Measurements from ENCODE around the gene IFNL4.

IFNL4 gene

DNA sequence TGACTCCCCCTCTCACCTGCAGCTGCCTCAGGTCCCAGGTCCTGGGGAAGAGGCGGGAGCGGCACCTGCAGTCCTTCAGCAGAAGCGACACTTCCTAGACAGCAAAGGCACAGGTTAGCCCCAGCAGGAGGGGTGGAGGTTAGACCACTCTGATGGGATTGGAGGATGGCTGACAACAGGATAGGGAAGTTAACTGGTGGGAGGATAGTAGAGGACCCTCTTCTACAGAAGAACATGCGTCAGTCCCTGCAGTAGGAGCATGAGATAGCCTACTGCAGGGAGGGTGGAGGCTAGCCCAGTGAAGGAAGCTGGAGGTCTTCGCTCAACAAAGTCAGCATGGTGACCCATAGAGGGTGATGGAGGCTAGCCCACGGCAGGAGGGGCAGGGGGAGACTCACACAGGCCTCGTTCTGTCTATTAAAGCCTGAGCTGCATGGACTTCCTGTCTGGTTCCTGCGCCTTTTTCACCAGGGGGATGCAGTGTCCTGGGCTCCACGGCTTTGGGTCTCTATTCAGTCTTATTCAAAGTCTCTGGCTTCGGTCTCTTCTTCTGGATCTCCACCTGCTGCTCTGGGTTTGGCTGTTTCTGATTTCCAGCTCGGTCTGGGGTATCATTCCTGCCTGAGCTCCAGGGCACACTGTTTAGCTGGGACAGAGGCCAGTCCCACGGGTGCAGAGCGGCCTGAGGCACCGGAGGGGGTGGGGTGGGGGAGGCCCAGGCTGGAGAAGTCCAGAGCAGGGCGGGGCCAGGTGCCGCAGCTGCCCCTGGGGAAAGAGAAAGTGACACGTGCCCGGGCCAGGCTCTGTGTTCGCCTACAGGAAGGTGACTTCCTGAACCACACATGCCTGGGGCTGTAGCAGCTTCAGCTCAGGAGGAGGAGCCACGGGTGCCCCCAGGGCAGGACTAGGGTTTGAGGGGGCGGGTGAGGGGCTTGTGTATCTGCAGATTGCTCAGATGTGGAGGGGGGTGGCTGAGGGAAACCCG is 11.2 kb downstream of the IFNL4 start:
- DNase-seq = no peak
- H3K27ac ChIP-seq = no peak overlapping the region
- TF ChIP-seq, protein P1, sequence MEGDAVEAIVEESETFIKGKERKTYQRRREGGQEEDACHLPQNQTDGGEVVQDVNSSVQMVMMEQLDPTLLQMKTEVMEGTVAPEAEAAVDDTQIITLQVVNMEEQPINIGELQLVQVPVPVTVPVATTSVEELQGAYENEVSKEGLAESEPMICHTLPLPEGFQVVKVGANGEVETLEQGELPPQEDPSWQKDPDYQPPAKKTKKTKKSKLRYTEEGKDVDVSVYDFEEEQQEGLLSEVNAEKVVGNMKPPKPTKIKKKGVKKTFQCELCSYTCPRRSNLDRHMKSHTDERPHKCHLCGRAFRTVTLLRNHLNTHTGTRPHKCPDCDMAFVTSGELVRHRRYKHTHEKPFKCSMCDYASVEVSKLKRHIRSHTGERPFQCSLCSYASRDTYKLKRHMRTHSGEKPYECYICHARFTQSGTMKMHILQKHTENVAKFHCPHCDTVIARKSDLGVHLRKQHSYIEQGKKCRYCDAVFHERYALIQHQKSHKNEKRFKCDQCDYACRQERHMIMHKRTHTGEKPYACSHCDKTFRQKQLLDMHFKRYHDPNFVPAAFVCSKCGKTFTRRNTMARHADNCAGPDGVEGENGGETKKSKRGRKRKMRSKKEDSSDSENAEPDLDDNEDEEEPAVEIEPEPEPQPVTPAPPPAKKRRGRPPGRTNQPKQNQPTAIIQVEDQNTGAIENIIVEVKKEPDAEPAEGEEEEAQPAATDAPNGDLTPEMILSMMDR (IDR thresholded peaks at IDR 0.05; ENCODE audit: low read depth, low read length, missing control alignments) = no peak
- no peak overlapping the region for H3K4me3 ChIP-seq (ENCODE audit: low read depth, low read length)
- no peaks in the 10 kb centered on the region for H3K36me3 ChIP-seq (replicated peaks)
- in situ Hi-C loops (cut with HindIII; ENCODE audit: low pct_ligation_motif_present, low sequenced_read_pairs) = no loop called here
- H3K27me3 ChIP-seq (replicated peaks) = no peaks in the 10 kb centered on the region

DNA sequence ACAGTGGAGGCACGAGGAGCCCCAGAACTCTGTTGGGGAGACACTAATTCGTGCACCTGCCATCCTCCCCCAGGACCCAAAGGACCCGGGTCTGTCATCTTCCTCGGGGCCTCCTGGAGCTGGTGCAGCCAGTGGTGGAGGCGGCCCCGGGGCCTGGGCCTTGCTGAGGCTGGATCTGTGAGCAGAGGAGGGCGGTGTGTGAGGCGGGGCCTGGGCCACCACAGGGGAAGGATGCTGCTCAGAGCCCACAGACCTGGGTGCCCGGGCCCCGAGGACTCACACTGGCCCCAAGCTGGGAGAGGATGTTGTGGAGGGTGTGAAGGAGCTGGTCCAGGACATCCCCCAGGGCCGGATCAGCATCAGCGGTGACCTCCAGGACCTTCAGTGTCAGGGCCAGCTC is 12.1 kb downstream of the IFNL4 start:
- Histone ChIP-seq H3K27ac (no peak overlapping the region), H3K27me3 (replicated peaks) (no peaks in the 10 kb centered on the region), H3K4me3 (ENCODE audit: low read depth, low read length) (no peak overlapping the region), H3K36me3 (replicated peaks) (no peaks in the 10 kb centered on the region)
- in situ Hi-C loops (cut with HindIII; ENCODE audit: low pct_ligation_motif_present, low sequenced_read_pairs) = no loop called here
- DNase-seq = no peak
- TF ChIP-seq, protein P1 (IDR thresholded peaks at IDR 0.05; ENCODE audit: low read depth, low read length, missing control alignments) = no peak

DNA sequence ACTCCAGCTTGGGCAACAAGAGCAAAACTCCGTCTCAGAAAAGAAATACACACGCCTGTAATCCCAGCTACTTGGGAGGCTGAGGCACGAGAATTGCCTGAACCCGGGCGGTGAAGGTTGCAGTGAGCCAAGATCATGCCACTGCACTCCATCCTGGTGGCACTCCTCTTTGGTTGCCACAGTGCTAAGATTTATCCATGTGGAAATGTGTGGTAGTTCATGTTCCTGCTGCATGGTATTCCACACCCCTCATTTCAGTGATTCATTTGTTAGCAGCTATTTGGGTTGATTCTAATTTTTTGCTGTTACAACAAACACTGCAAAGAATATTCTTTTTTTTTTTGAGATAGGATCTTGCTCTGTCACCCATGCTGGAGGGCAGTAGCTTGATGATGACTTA is 15.9 kb downstream of the IFNL4 start:
- DNase-seq = no peak
- Histone ChIP-seq H3K36me3 (replicated peaks) (no peaks in the 10 kb centered on the region), H3K4me3 (ENCODE audit: low read depth, low read length) (no peak overlapping the region), H3K27me3 (replicated peaks) (no peaks in the 10 kb centered on the region), H3K27ac (no peak overlapping the region)
- TF ChIP-seq, protein P1 (IDR thresholded peaks at IDR 0.05; ENCODE audit: low read depth, low read length, missing control alignments) = no peak
- in situ Hi-C loops (cut with HindIII; ENCODE audit: low pct_ligation_motif_present, low sequenced_read_pairs) = no loop called here

DNA sequence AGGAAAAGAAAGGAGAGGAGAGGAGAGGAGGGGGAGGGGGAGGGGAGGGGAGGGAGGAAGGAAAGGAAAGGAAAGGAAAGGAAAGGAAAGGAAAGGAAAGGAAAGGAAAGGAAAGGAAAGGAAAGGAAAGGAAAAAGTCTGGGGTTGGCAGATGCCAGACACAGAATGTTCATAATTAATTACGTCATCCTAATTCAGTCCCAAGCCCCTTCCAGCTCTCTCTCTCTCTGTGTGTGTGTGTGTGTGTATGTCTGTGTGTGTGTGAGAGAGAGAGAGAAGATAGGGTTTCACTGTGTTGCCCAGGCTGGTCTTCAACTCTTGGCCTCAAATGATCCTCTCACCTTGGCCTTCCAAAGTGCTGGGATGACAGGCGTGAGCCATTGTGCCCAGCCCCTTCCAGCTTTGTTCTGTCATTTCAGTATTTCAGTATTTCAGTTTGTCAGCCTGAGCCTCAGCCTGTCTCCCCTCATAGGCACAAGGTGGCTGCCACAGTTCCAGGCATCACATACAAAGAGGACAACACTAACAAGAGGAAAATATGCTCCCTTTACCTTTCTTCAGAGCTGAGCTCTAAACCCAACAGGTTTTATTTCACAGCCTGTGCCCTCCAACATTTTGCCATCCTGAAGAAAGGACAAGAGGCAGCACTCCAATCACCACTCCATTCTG is 18.4 kb downstream of the IFNL4 start:
- in situ Hi-C loops (cut with HindIII; ENCODE audit: low pct_ligation_motif_present, low sequenced_read_pairs) = no loop called here
- Histone ChIP-seq H3K27me3 (replicated peaks) (no peaks in the 10 kb centered on the region), H3K4me3 (ENCODE audit: low read depth, low read length) (no peak overlapping the region), H3K27ac (no peak overlapping the region), H3K36me3 (replicated peaks) (no peaks in the 10 kb centered on the region)
- TF ChIP-seq, protein P1 (IDR thresholded peaks at IDR 0.05; ENCODE audit: low read depth, low read length, missing control alignments) = no peak
- no peak for DNase-seq

DNA sequence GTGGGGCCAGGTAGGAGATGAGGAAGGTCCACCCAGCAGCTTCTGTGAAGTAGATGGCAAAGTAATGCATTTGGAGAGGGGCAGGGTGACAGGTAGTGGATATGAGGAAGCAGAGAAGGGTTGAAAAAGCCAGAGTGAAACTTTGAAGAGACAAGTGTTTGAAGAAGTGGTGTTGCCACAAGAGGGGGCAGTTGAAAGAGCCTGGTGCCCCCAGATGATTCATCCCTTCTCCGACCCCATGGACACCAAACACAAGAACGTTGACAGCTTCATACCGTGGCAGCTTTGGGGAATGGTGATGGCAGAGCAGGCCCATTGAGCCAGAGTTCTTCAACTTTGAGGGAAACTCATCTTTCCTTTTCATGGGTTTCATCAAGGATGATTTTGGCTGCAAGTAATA is 23.7 kb downstream of the IFNL4 start:
- TF ChIP-seq, protein P1 (IDR thresholded peaks at IDR 0.05; ENCODE audit: low read depth, low read length, missing control alignments) = no peak
- Histone ChIP-seq H3K27ac (no peak overlapping the region), H3K27me3 (replicated peaks) (no peaks in the 10 kb centered on the region), H3K4me3 (ENCODE audit: low read depth, low read length) (no peak overlapping the region), H3K36me3 (replicated peaks) (no peaks in the 10 kb centered on the region)
- no peak for DNase-seq
- in situ Hi-C loops (cut with HindIII; ENCODE audit: low pct_ligation_motif_present, low sequenced_read_pairs) = no loop called here

Measured in brain microvascular endothelial cell (primary cell).